D721Med (cell line): ENCODE data around the gene AGRN.
"Not testable (repeated sequence)": the region's sequence is repeated elsewhere in the genome, so short reads cannot be mapped to it uniquely, and the experiment has no call there.

Experiments used
- DNase-seq: peaks from one replicate; pipeline ENCODE4 v3.0.0; 2011; ENCODE audit warnings: low spot score; ENCODE audit not compliant: insufficient read length
- FAIRE-seq: peaks from 2 replicates; lab custom pipeline; 2011; peaks lifted over from hg19 to GRCh38; lab: Jason Lieb, UNC
- CTCF ChIP-seq: IDR thresholded peaks from 2 replicates; pipeline ENCODE4 v1.5.1; 2012; ENCODE audit warnings: mild to moderate bottlenecking, control low read depth; ENCODE audit not compliant: insufficient read depth; ENCODE audit errors: missing control alignments

The AGRN gene

DNA sequence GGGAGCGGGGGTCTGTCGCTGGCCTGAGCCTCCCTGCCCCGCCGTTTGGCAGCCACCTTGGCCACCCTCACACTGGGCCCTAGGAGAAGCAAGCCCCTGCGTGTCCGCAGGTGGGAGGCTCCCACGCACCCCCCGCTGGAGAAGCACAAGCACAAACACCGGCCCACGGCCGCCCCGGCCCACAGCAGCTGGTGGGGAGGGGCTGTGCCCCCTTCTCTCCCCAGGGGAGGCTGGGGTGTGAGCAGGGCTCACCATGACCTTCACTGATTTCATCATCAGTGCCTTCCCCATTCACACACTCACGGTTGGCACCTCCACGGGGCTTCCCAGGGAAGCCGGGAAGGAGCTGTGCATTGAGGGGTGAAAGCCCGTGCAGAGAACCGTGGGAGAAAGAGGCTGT lies 7.9 kb downstream of the AGRN start:
- no peak for TF ChIP-seq CTCF
- FAIRE-seq (no peak), DNase-seq (no peak)

DNA sequence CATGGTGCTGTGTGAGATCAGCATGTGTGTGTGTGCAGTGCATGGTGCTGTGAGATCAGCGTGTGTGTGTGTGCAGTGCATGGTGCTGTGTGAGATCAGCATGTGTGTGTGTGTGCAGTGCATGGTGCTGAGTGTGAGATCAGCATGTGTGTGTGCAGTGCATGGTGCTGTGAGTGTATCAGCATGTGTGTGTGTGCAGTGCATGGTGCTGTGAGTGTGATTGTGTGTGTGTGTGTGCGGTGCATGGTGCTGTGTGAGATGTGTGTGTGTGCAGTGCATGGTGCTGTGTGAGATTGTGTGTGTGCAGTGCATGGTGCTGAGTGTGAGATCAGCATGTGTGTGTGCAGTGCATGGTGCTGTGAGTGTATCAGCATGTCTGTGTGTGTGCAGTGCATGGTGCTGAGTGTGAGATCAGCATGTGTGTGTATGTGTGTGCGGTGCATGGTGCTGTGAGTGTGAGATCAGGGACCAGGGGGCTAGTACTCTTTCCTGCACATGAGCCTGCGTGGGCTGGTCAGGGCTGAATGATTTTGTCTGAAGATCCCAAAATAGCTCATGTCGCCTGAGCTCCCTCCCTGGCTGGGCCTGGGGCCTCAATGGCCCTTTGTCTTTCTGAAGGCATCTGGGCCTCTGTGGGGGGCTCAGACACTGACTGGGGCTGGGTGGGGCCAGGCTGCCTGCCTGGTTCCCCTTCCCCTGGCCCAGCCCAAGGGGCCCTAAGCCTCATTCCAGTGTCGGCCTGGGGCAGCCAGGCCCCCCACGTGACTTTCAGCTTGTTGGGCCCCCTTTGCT lies 11.1 kb downstream of the AGRN start:
- not testable (repeated sequence) for DNase-seq, FAIRE-seq

GRCh38 chr1:1031659-1032235 lies 11.8 kb downstream of the AGRN start:
- DNase-seq (no peak), FAIRE-seq (no peak)
- TF ChIP-seq CTCF, result no peak

DNA sequence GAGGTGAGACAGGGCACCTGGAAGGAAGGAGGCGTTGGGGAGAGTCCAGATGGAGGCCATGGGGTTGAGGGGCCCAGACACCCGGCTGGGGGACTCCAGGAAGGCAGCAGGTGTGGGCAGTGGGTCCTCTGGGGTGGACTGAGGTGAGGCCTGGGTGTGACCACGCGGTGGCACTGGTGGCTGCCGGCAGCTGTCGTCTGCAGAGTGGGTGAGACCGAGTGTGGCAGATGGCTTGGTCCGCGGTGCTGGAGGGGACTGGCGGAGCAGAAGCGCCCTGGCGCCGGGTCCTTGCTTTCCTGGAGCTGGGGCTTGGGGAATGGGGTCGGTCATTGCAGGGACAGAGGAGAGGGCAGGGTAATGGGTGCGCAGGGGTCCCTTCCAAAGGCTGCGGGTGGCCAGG lies 12.5 kb downstream of the AGRN start:
- peak; percentile 26 for TF ChIP-seq CTCF
- DNase-seq (no peak), FAIRE-seq (no peak)

DNA sequence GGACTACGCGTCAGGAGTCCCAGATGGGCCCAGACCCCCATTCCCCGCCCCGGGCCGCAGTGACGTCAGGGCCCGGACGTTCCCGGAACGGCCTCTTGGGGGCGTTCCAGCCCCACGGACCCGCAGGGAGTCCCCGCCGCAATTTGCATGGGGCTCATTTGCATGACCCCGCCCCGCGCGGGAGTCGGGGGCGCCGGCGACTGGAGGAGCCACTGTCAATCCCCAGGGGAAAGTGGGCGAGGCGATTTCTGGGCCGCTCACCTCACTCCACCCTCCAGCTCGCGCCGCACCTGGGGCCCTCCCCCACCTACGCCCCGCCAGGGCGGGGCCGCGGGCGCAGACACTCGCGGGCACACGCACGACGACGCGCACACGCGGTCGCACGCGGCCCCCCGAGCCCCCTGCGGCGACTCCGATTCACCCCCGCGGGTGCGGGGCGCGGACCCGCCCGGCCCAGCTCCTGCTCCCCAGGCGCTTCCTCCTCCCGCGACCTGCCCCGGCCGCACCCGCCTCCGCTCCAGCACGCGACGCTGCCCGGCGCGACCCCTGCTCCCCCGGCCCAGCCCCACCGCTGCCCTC lies 13.2 kb downstream of the AGRN start:
- TF ChIP-seq CTCF, result peak; percentile 71
- DNase-seq (peak; percentile 51), FAIRE-seq (no peak)

DNA sequence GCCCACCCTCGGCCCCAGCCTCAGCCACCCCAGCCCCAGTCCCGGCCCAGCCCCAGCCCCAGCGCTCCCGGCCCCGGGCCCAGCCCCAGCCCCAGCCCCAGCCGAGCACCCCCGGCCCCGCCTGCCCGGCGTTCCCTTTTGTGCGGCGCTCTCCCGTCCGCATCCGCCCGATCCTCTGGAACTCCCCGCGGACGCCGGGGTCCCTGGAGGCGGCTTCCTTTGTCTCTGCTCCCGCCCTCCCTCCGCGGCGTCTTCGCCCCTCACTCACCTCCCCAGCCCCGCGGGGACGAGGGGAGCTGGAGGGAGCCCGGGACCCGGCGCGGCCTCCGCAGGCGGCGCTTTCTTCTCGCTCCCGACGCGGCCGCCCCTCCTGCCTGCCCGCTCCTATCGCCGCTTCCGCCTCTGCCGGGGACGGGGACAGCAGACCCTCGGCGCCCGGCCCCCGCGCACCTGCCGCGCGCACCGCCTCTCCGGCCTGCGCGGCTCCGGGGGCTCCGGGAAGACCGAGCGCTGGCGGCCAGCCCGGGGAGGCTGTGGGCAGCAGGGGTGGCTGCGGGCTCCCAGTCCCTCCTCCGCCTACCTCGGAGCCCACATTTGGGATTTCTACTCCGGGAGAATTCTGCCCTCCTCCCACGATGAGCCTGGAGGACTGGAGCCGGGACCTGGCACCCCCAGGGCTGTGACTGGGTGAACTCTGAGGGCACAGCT lies 14.0 kb downstream of the AGRN start:
- DNase-seq (no peak), FAIRE-seq (no peak)
- no peak for TF ChIP-seq CTCF

DNA sequence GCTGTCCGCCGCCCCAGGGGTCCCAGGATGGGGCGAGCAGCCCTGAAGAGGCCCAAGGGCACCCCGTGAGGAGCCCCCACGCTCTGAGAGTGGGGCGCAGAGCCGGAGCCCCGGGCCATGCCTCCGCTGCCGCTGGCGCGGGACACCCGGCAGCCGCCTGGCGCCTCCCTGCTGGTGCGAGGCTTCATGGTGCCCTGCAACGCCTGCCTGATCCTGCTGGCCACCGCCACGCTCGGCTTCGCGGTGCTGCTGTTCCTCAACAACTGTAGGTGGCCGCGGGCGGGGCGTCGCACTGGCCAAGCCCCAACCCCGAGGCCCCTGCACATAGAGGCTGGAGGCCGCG lies 14.5 kb downstream of the AGRN start:
- DNase-seq (no peak), FAIRE-seq (no peak)
- TF ChIP-seq CTCF, result no peak
